Measurements from ENCODE around the gene CFAP58. TPM values are rescaled to one million over a fixed set of nuclear protein-coding genes. Genes with fewer than 3 reads are reported as not detected.

CFAP58 gene
- polyA plus RNA-seq, 3 donors: 0.16 TPM; not detected in 2

- Histone ChIP-seq H3K9ac (ENCODE audit: insufficient read depth, low read length, poor library complexity, severe bottlenecking) (no peak overlapping the region), H3K27ac (ENCODE audit: low read depth in 1 of 2, low read length in 2 of 2) (peak overlapping the region; percentile 95 to 99), H3K4me1 (ENCODE audit: control insufficient read depth in 1 of 2, insufficient read depth in 2 of 2, low read length in 2 of 2) (peaks cover 67 to 72% of the 10 kb centered on the region in 2 donors), H3K79me2 (ENCODE audit: insufficient read depth, low read length) (no peaks in the 10 kb centered on the region), H2AFZ (ENCODE audit: insufficient read depth, low read depth, low read length, poor library complexity, severe bottlenecking) (no peak overlapping the region), H3K27me3 (ENCODE audit: control insufficient read depth in 2 of 2, insufficient read depth in 2 of 2, low read length in 2 of 2) (no peaks in the 10 kb centered on the region), H3K36me3 (replicated peaks in 1 of 2; ENCODE audit: control insufficient read depth in 1 of 2, insufficient read depth in 2 of 2, low read length in 2 of 2) (no peaks in the 10 kb centered on the region), H3K9me3 (replicated peaks in 1 of 2; ENCODE audit: control insufficient read depth in 1 of 2, insufficient read depth in 1 of 2, low read length in 2 of 2) (no peaks in the 10 kb centered on the region), H4K20me1 (ENCODE audit: insufficient read depth, low read length) (no peaks in the 10 kb centered on the region), H3K4me3 (replicated peaks in 1 of 3; ENCODE audit: low read depth in 2 of 3, low read length in 3 of 3) (no peak overlapping the region), H3K4me2 (replicated peaks; ENCODE audit: extremely low read depth, low read length, poor library complexity, severe bottlenecking) (no peak overlapping the region)
- Mint-ChIP-seq H3K27ac (no peak overlapping the region), H3K4me3 (no peak overlapping the region), H3K36me3 (no peaks in the 10 kb centered on the region), H3K9me3 (peaks cover 0 to 3% (median 0%) of the 10 kb centered on the region in 7 donors), H3K27me3 (ENCODE audit: low read depth in 3 of 3) (peaks cover 0 to 1% (median 1%) of the 10 kb centered on the region in 3 donors), H3K4me1 (peaks cover 15% of the 10 kb centered on the region)
- WGBS (ENCODE audit: insufficient coverage): 94% methylated on average over 2 of the region's 2 CpGs
- intact Hi-C loops (cut with micrococcal nuclease): loop anchor here in 1 of 2 donors (5.0 kb wide), 1 partner anchor 41 kb away; no protein-coding TSS in a partner anchor
- DNase-seq: no peak
- no peak for TF ChIP-seq CTCF (IDR thresholded peaks at IDR 0.05)
Observed at GRCh38 chr10:104348601-104349000, 5.0 kb upstream of the CFAP58 start.

GRCh38 chr10:104349623-104350126 lies 4.0 kb upstream of the CFAP58 start:
- H3K4me1 ChIP-seq (ENCODE audit: control insufficient read depth in 1 of 2, insufficient read depth in 2 of 2, low read length in 2 of 2): peaks cover 78 to 83% of the 10 kb centered on the region in 2 donors
- TF ChIP-seq CTCF (IDR thresholded peaks at IDR 0.05): no peak
- H3K9me3 ChIP-seq (replicated peaks in 1 of 2; ENCODE audit: control insufficient read depth in 1 of 2, insufficient read depth in 1 of 2, low read length in 2 of 2): no peaks in the 10 kb centered on the region
- Mint-ChIP-seq H3K4me1 (peaks cover 15% of the 10 kb centered on the region), H3K36me3 (no peaks in the 10 kb centered on the region), H3K27ac (no peak overlapping the region), H3K27me3 (ENCODE audit: low read depth in 3 of 3) (peaks cover 0 to 1% (median 1%) of the 10 kb centered on the region in 3 donors), H3K9me3 (peaks cover 0 to 3% (median 0%) of the 10 kb centered on the region in 7 donors), H3K4me3 (no peak overlapping the region)
- H4K20me1 ChIP-seq (ENCODE audit: insufficient read depth, low read length): no peaks in the 10 kb centered on the region
- H3K9ac ChIP-seq (ENCODE audit: insufficient read depth, low read length, poor library complexity, severe bottlenecking): peak overlapping the region; percentile 70
- H3K79me2 ChIP-seq (ENCODE audit: insufficient read depth, low read length): no peaks in the 10 kb centered on the region
- peak overlapping the region; percentile 95 to 99 for H3K27ac ChIP-seq (ENCODE audit: low read depth in 1 of 2, low read length in 2 of 2)
- intact Hi-C loops (cut with micrococcal nuclease): loop anchor here in 1 of 2 donors (5.0 to 10.0 kb wide), 4 partner anchors 42 to 435 kb away; partner anchors contain the start of genes CFAP43 and STN1
- WGBS (ENCODE audit: insufficient coverage): 0% methylated on average over 1 of the region's 5 CpGs
- peak; percentile 90 to 98 (median 97) for DNase-seq
- no peaks in the 10 kb centered on the region for H3K36me3 ChIP-seq (replicated peaks in 1 of 2; ENCODE audit: control insufficient read depth in 1 of 2, insufficient read depth in 2 of 2, low read length in 2 of 2)
- H3K27me3 ChIP-seq (ENCODE audit: control insufficient read depth in 2 of 2, insufficient read depth in 2 of 2, low read length in 2 of 2): no peaks in the 10 kb centered on the region
- peak overlapping the region in 2 of 3 experiments; percentile 37 to 55 for H3K4me3 ChIP-seq (replicated peaks in 1 of 3; ENCODE audit: low read depth in 2 of 3, low read length in 3 of 3)
- H3K4me2 ChIP-seq (replicated peaks; ENCODE audit: extremely low read depth, low read length, poor library complexity, severe bottlenecking): peak overlapping the region; percentile 78
- no peak overlapping the region for H2AFZ ChIP-seq (ENCODE audit: insufficient read depth, low read depth, low read length, poor library complexity, severe bottlenecking)
